22Rv1 (cell line): ENCODE measurements around the gene RNF11.

ENCODE experiments used
- ZFX ChIP-seq: fragments of 450-650 bp; IDR thresholded peaks from 2 replicates; pipeline ENCODE4 v1.6.1; 2017; ENCODE audit warnings: antibody characterized with exemption, borderline replicate concordance
- TF ChIP-seq, protein P1 (sequence below): fragments of 450-650 bp; IDR thresholded peaks from 2 replicates; pipeline ENCODE4 v1.5.1; 2017; ENCODE audit warnings: mild to moderate bottlenecking

- TF ChIP-seq, protein P1, sequence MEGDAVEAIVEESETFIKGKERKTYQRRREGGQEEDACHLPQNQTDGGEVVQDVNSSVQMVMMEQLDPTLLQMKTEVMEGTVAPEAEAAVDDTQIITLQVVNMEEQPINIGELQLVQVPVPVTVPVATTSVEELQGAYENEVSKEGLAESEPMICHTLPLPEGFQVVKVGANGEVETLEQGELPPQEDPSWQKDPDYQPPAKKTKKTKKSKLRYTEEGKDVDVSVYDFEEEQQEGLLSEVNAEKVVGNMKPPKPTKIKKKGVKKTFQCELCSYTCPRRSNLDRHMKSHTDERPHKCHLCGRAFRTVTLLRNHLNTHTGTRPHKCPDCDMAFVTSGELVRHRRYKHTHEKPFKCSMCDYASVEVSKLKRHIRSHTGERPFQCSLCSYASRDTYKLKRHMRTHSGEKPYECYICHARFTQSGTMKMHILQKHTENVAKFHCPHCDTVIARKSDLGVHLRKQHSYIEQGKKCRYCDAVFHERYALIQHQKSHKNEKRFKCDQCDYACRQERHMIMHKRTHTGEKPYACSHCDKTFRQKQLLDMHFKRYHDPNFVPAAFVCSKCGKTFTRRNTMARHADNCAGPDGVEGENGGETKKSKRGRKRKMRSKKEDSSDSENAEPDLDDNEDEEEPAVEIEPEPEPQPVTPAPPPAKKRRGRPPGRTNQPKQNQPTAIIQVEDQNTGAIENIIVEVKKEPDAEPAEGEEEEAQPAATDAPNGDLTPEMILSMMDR = no peak
- TF ChIP-seq ZFX = no peak
Measured at GRCh38 chr1:51310871-51311613, 75.0 kb downstream of the RNF11 start.
